ENCODE results near the gene GPX4. TPM values are rescaled to one million over a fixed set of nuclear protein-coding genes. Genes with fewer than 3 reads are reported as not detected.

Gene GPX4
- polyA plus RNA-seq, 1 donor from 2014 or later = 713 TPM

DNA sequence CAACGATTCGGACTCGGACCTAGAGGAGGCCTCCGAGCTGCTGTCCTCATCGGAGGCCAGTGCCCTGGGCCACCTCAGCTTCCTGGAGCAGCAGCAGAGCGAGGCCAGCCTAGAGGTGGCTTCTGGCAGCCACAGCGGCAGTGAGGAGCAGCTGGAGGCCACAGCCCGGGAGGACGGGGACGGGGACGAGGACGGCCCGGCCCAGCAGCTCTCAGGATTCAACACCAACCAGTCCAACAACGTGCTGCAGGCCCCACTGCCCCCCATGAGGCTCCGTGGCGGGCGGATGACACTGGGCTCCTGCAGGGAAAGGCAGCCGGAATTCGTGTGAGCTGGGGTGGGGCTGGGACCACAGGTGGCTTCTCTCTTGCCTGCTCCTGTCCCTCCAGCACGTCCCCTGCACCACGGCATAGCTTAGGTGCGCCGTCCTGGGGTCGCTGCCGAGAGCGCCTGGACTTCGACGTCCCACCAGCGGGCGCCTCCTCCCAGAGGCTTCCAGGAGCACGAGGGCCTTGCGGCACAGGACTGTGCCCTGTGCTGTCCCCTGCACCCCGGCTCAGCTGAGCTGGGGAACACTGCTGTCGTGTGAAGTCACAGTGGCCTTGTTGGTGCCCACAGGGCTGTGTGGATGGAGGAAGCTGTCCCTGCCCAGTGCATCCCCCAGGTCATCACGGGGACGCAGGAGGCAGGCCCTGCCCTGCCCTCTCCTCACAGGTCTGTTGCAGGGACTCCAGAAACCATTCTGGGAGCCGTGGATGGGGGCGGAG is 17.9 kb upstream of the GPX4 start:
- Histone ChIP-seq H3K9me2 (ENCODE audit: insufficient read depth, low read length) (no peaks in the 10 kb centered on the region), H3K27ac (ENCODE audit: low read length) (no peak overlapping the region), H3K27me3 (ENCODE audit: insufficient read depth, low read depth, low read length) (no peaks in the 10 kb centered on the region), H3F3A (ENCODE audit: insufficient read depth, low read length, poor library complexity, severe bottlenecking) (no peaks in the 10 kb centered on the region), H3K4me2 (ENCODE audit: low read length) (no peak overlapping the region), H3K9me3 (ENCODE audit: low read length) (no peaks in the 10 kb centered on the region), H3K36me3 (ENCODE audit: insufficient read depth, low read length) (no peaks in the 10 kb centered on the region), H3K79me2 (replicated peaks; ENCODE audit: insufficient read depth, low read length) (no peaks in the 10 kb centered on the region), H2AFZ (ENCODE audit: low read depth, low read length) (no peak overlapping the region), H3K4me3 (ENCODE audit: low read length) (no peak overlapping the region), H3K9ac (ENCODE audit: low read length) (no peak overlapping the region), H4K20me1 (ENCODE audit: insufficient read depth) (no peaks in the 10 kb centered on the region)
- TF ChIP-seq TAF1 (IDR thresholded peaks at IDR 0.05; ENCODE audit: low read depth) (no peak), MXI1 (conservative IDR thresholded peaks at IDR 0.05; ENCODE audit: poor library complexity, severe bottlenecking) (no peak), RAD21 (conservative IDR thresholded peaks at IDR 0.05) (no peak), EZH2 (IDR thresholded peaks at IDR 0.05; ENCODE audit: borderline replicate concordance, insufficient read depth, low read length, poor library complexity, severe bottlenecking) (no peak), EP300 (conservative IDR thresholded peaks at IDR 0.05; ENCODE audit: poor library complexity, severe bottlenecking) (no peak), POLR2AphosphoS5 (IDR thresholded peaks at IDR 0.05) (no peak), SMC3 (conservative IDR thresholded peaks at IDR 0.05; ENCODE audit: poor library complexity) (no peak), CTCF (IDR thresholded peaks at IDR 0.05; ENCODE audit: poor library complexity, severe bottlenecking) (no peak)
- TF ChIP-seq, protein P1, sequence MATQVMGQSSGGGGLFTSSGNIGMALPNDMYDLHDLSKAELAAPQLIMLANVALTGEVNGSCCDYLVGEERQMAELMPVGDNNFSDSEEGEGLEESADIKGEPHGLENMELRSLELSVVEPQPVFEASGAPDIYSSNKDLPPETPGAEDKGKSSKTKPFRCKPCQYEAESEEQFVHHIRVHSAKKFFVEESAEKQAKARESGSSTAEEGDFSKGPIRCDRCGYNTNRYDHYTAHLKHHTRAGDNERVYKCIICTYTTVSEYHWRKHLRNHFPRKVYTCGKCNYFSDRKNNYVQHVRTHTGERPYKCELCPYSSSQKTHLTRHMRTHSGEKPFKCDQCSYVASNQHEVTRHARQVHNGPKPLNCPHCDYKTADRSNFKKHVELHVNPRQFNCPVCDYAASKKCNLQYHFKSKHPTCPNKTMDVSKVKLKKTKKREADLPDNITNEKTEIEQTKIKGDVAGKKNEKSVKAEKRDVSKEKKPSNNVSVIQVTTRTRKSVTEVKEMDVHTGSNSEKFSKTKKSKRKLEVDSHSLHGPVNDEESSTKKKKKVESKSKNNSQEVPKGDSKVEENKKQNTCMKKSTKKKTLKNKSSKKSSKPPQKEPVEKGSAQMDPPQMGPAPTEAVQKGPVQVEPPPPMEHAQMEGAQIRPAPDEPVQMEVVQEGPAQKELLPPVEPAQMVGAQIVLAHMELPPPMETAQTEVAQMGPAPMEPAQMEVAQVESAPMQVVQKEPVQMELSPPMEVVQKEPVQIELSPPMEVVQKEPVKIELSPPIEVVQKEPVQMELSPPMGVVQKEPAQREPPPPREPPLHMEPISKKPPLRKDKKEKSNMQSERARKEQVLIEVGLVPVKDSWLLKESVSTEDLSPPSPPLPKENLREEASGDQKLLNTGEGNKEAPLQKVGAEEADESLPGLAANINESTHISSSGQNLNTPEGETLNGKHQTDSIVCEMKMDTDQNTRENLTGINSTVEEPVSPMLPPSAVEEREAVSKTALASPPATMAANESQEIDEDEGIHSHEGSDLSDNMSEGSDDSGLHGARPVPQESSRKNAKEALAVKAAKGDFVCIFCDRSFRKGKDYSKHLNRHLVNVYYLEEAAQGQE (IDR thresholded peaks at IDR 0.05; ENCODE audit: borderline replicate concordance) = no peak

GRCh38 chr19:1086613-1087012 is 17.2 kb upstream of the GPX4 start:
- no peak overlapping the region for H3K4me2 ChIP-seq (ENCODE audit: low read length)
- H3K9me3 ChIP-seq (ENCODE audit: low read length) = no peaks in the 10 kb centered on the region
- no peaks in the 10 kb centered on the region for H3K79me2 ChIP-seq (replicated peaks; ENCODE audit: insufficient read depth, low read length)
- H4K20me1 ChIP-seq (ENCODE audit: insufficient read depth) = no peaks in the 10 kb centered on the region
- no peak overlapping the region for H3K9ac ChIP-seq (ENCODE audit: low read length)
- no peaks in the 10 kb centered on the region for H3F3A ChIP-seq (ENCODE audit: insufficient read depth, low read length, poor library complexity, severe bottlenecking)
- no peaks in the 10 kb centered on the region for H3K9me2 ChIP-seq (ENCODE audit: insufficient read depth, low read length)
- H3K27me3 ChIP-seq (ENCODE audit: insufficient read depth, low read depth, low read length) = no peaks in the 10 kb centered on the region
- no peak for TF ChIP-seq TAF1 (IDR thresholded peaks at IDR 0.05; ENCODE audit: low read depth)
- TF ChIP-seq POLR2AphosphoS5 (IDR thresholded peaks at IDR 0.05) = no peak
- no peak for TF ChIP-seq EZH2 (IDR thresholded peaks at IDR 0.05; ENCODE audit: borderline replicate concordance, insufficient read depth, low read length, poor library complexity, severe bottlenecking)
- H2AFZ ChIP-seq (ENCODE audit: low read depth, low read length) = no peak overlapping the region
- H3K36me3 ChIP-seq (ENCODE audit: insufficient read depth, low read length) = no peaks in the 10 kb centered on the region
- no peak overlapping the region for H3K27ac ChIP-seq (ENCODE audit: low read length)
- H3K4me3 ChIP-seq (ENCODE audit: low read length) = no peak overlapping the region
